Kidney epithelial cell (primary cell): Measurements from ENCODE around the gene TBCD. TPM values are rescaled to one million over a fixed set of nuclear protein-coding genes. Genes with fewer than 3 reads are reported as not detected.
A peak's percentile ranks its signal among the peaks of the same experiment; 100 is the strongest.

ENCODE experiments used
- DNase-seq: peaks from one replicate; pipeline ENCODE4 v3.0.0-alpha.2; 2010; ENCODE audit warnings: low read depth
- H3K27me3 ChIP-seq: 2 replicates; pipeline ENCODE4 v1.6.0; 2011; ENCODE audit warnings: low read length; ENCODE audit not compliant: control insufficient read depth, insufficient read depth
- H3K36me3 ChIP-seq: 2 replicates; pipeline ENCODE4 v1.5.1; 2011; ENCODE audit warnings: low read length; ENCODE audit not compliant: control insufficient read depth, insufficient read depth
- H3K4me3 ChIP-seq: 2 replicates; pipeline ENCODE4 v1.5.1; 2011; ENCODE audit warnings: low read depth, mild to moderate bottlenecking, control low read depth, low read length
- total RNA-seq: library from RNA; depleted of rRNA; stranded (reverse); fragments of >200 nt; gene quantifications from 2 replicates; pipeline ENCODE4 v1.2.3, GENCODE V29; 2015
- TF ChIP-seq, protein P1 (sequence below): IDR thresholded peaks from 2 replicates; pipeline ENCODE4 v1.5.1; 2011; ENCODE audit warnings: mild to moderate bottlenecking, moderate library complexity, low read length, control low read depth, inconsistent platforms; ENCODE audit not compliant: insufficient read depth, poor library complexity, severe bottlenecking

Gene TBCD
- total RNA-seq, 1 donor from 2014 or later, result 69.6 TPM

DNA sequence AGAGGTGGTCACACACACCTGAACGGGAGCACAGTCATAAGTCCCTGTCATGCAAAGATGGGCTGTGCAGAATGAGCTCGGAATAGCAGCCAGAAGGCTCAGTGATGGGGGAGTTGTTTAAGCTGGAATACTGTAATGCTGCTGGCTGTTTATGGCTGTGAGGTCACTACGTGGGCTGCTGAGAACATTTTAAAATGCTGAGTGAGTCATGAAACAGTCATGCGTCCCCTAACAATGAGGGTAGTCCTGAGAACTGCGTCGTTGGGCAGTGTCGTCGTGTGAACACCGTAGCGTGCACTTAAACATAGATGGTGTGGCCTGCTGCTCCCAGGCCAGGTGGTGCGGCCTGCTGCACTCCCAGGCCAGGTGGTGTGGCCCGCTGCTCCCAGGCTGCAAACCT lies 39.7 kb downstream of the TBCD start:
- H3K36me3 ChIP-seq, result no peaks in the 10 kb centered on the region
- TF ChIP-seq, protein P1, sequence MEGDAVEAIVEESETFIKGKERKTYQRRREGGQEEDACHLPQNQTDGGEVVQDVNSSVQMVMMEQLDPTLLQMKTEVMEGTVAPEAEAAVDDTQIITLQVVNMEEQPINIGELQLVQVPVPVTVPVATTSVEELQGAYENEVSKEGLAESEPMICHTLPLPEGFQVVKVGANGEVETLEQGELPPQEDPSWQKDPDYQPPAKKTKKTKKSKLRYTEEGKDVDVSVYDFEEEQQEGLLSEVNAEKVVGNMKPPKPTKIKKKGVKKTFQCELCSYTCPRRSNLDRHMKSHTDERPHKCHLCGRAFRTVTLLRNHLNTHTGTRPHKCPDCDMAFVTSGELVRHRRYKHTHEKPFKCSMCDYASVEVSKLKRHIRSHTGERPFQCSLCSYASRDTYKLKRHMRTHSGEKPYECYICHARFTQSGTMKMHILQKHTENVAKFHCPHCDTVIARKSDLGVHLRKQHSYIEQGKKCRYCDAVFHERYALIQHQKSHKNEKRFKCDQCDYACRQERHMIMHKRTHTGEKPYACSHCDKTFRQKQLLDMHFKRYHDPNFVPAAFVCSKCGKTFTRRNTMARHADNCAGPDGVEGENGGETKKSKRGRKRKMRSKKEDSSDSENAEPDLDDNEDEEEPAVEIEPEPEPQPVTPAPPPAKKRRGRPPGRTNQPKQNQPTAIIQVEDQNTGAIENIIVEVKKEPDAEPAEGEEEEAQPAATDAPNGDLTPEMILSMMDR, result no peak
- no peak overlapping the region for H3K4me3 ChIP-seq
- no peaks in the 10 kb centered on the region for H3K27me3 ChIP-seq
- DNase-seq, result peak; percentile 97

DNA sequence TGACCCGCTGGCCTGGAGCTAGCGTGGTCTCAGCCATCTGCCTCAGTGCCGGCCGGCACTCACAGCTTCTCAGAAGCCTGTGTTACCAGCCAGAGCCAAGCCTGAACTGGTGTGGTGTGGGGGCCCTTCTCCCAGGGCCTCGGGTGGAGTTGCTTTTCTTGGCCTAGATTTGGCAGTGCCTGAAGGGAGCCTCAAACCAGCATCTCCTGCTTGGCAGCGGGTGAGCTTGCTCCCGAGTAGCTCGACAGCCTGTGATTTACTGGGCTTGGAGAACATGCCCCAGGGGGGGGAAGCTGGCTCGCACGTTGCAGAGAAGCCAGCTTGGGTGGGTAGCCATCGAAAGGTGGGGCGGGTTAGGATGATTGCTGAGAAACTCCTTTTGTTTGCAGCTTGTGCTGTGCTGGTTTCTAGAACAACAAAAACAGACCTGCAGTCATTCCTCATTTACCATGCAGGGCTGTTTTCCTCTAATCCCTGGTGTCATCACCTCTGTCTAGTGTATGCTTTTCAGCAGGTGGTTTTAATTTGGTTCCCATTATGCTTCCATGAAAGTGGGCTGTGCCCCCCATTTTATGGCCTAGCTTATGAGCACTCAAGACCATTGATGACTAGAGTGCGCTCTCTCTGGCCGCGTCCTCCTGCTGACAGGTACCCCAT lies 42.2 kb downstream of the TBCD start:
- H3K36me3 ChIP-seq, result no peaks in the 10 kb centered on the region
- TF ChIP-seq, protein P1, result no peak
- H3K27me3 ChIP-seq, result no peaks in the 10 kb centered on the region
- no peak overlapping the region for H3K4me3 ChIP-seq
- DNase-seq, result no peak

DNA sequence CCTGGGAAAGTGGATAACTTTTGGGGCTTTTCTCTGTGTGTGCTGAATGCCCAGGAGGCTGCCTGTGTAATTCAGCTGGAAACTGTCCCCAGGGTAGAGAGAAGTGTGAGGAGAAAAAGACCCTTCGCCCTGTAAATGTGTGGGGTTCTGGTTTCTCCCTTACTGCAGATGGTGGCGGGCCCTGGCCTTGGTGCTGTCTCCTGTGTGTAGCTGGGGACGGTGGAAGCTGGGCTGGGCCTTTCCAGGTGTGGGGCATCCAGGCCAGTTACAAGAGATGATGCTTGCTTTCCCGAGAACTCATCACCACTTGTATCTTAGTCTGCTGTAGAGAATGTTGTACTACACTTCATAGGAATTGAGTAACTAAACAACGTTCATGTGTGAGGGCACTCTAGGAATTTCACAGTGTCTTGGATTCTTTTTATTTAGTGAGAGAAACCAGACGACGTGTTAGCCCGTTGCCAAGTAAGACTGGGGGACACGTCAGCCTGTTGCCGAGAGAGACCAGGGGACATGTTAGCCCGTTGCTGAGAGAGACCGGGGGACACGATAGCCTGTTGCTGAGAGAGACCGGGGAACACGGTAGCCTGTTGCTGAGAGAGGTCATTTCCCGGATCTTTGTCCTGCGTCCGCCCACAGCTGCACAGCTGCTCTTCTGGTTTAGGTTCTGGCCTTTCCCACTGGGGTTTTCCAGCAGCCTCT lies 43.1 kb downstream of the TBCD start:
- no peak for DNase-seq
- Histone ChIP-seq H3K36me3 (no peaks in the 10 kb centered on the region), H3K27me3 (no peaks in the 10 kb centered on the region), H3K4me3 (no peak overlapping the region)
- TF ChIP-seq, protein P1, result no peak

DNA sequence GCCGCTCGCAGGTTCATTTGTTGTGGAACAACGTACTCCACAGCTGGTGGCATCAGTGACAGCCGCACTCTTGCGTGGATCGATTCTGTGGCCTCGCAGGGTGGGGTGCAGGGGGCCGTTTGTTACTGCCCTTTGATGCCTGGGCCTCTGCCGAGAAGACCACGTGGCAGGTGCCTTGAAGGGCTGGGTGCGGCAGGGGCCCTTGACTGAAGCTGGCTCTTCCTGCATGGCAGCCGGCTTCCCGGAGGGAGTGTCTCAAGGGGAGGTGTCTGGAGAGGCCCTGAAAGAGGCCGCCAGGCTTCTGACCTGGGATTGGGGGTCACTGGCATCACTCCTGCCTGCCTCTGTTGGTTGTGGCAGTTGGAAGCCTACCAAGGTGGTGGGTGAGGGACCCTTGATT lies 43.8 kb downstream of the TBCD start:
- Histone ChIP-seq H3K27me3 (no peaks in the 10 kb centered on the region), H3K4me3 (no peak overlapping the region), H3K36me3 (no peaks in the 10 kb centered on the region)
- DNase-seq, result no peak
- TF ChIP-seq, protein P1, result no peak

DNA sequence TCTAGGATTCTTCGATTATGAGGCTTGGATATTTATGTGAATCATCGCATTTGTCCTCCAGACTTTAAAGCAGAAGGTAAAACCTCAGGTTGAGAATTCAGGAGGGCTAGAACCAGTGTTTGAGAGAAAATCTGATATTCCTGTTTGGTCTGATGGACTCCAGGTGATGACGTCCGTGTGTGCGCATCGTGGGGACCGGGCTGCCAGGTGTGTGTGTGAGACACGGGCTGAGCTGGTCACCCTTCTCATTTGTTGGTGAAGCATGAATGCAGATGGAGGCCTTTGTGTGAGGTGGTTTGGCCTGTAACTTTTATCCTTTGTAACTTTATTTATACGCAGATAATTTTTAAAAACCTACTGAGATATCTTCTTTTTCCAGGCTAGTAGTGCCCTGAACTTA lies 45.2 kb downstream of the TBCD start:
- no peaks in the 10 kb centered on the region for H3K36me3 ChIP-seq
- no peak for DNase-seq
- H3K4me3 ChIP-seq, result no peak overlapping the region
- TF ChIP-seq, protein P1, result no peak
- H3K27me3 ChIP-seq, result no peaks in the 10 kb centered on the region
